CD4-positive, alpha-beta T cell treated with Interleukin-6 for 4 hours (primary cell): ENCODE data around the gene MBOAT7.

Source experiments
- DNase-seq: peaks from one replicate; pipeline ENCODE4 v3.0.0-alpha.2; 2020; ENCODE audit warnings: mixed read lengths

The MBOAT7 gene

GRCh38 chr19:54160854-54161253 lies 28.5 kb downstream of the MBOAT7 start:
- DNase-seq = no peak

GRCh38 chr19:54160182-54160811 lies 29.1 kb downstream of the MBOAT7 start:
- no peak for DNase-seq

- DNase-seq = peak; percentile 99
Measured at GRCh38 chr19:54159352-54160181, 29.8 kb downstream of the MBOAT7 start, which contains the start of gene LENG1. Gene LENG1 (minus strand): TSS chr19:54159721. CDS start chr19:54159695, 26 bp downstream.

- peak; percentile 23 for DNase-seq
Measured at GRCh38 chr19:54158812-54159351, 30.5 kb downstream of the MBOAT7 start.

- no peak for DNase-seq
Measured at GRCh38 chr19:54156953-54157352, 32.4 kb downstream of the MBOAT7 start.

GRCh38 chr19:54156490-54156889 lies 32.9 kb downstream of the MBOAT7 start:
- DNase-seq = no peak

GRCh38 chr19:54155694-54156093 lies 33.7 kb downstream of the MBOAT7 start:
- DNase-seq = no peak

- DNase-seq = peak; percentile 51
Measured at GRCh38 chr19:54154603-54155345, 34.6 kb downstream of the MBOAT7 start.

GRCh38 chr19:54153731-54154326 lies 35.6 kb downstream of the MBOAT7 start:
- DNase-seq = no peak

- no peak for DNase-seq
Measured at GRCh38 chr19:54152878-54153524, 36.4 kb downstream of the MBOAT7 start.

GRCh38 chr19:54152267-54152666 lies 37.1 kb downstream of the MBOAT7 start:
- no peak for DNase-seq

- DNase-seq = no peak
Measured at GRCh38 chr19:54151362-54152035, 37.9 kb downstream of the MBOAT7 start.

GRCh38 chr19:54149021-54149812 lies 40.2 kb downstream of the MBOAT7 start:
- DNase-seq = no peak

GRCh38 chr19:54148158-54148557 lies 41.2 kb downstream of the MBOAT7 start:
- no peak for DNase-seq

GRCh38 chr19:54147676-54148075 lies 41.7 kb downstream of the MBOAT7 start:
- no peak for DNase-seq

GRCh38 chr19:54145541-54146158 lies 43.7 kb downstream of the MBOAT7 start:
- DNase-seq = no peak

- DNase-seq = no peak
Measured at GRCh38 chr19:54142166-54142780, 47.1 kb downstream of the MBOAT7 start.

GRCh38 chr19:54141356-54141755 lies 48.0 kb downstream of the MBOAT7 start:
- no peak for DNase-seq

- no peak for DNase-seq
Measured at GRCh38 chr19:54138489-54139256, 50.7 kb downstream of the MBOAT7 start.
